Liver (tissue), 9 donors: ENCODE measurements around the gene F7. TPM values are rescaled to one million over a fixed set of nuclear protein-coding genes. Genes with fewer than 3 reads are reported as not detected.

Experiments
- DNase-seq: peaks from one replicate; pipeline ENCODE4 v3.0.0-alpha.2; 2017; ENCODE audit warnings: low spot score
- H3K27ac ChIP-seq, 2 donors: one replicate each; pipeline ENCODE4 v1.7.0; 2013; ENCODE audit warnings: inconsistent platforms in 2 of 2, low read length in 2 of 2, control low read depth in 1 of 2, low read depth in 1 of 2, mild to moderate bottlenecking in 1 of 2
- H3K27me3 ChIP-seq, 4 donors: one replicate each; pipeline versions ENCODE4 v1.6.1 to v1.7.0; 2013; ENCODE audit warnings: low read length in 3 of 4, inconsistent platforms in 1 of 4, mild to moderate bottlenecking in 1 of 4, moderate library complexity in 1 of 4; ENCODE audit not compliant: control insufficient read depth in 4 of 4, insufficient read depth in 4 of 4
- H3K36me3 ChIP-seq, 4 donors: one replicate each; pipeline versions ENCODE4 v1.6.1 to v1.7.0; 2013; ENCODE audit warnings: low read length in 3 of 4, mild to moderate bottlenecking in 3 of 4, low read depth in 1 of 4, moderate library complexity in 1 of 4; ENCODE audit not compliant: control insufficient read depth in 4 of 4, insufficient read depth in 3 of 4
- H3K4me1 ChIP-seq, 4 donors: one replicate each; pipeline versions ENCODE4 v1.6.1 to v1.7.0; 2013; ENCODE audit warnings: low read length in 3 of 4, mild to moderate bottlenecking in 3 of 4, moderate library complexity in 1 of 4; ENCODE audit not compliant: control insufficient read depth in 4 of 4, insufficient read depth in 4 of 4
- H3K4me3 ChIP-seq, 3 donors: one replicate each; pipeline versions ENCODE4 v1.6.1 to v1.7.0; 2013; ENCODE audit warnings: low read length in 3 of 3, control low read depth in 1 of 3, low read depth in 1 of 3, mild to moderate bottlenecking in 1 of 3
- H3K9ac ChIP-seq, 2 donors: one replicate each; pipeline ENCODE4 v1.7.0; 2013; ENCODE audit warnings: low read length in 2 of 2, mild to moderate bottlenecking in 2 of 2, moderate library complexity in 2 of 2, control low read depth in 1 of 2, low read depth in 1 of 2
- H3K9me3 ChIP-seq, 4 donors: one replicate each; pipeline versions ENCODE4 v1.6.1 to v1.7.0; 2013; ENCODE audit warnings: low read length in 3 of 4; ENCODE audit not compliant: control insufficient read depth in 4 of 4
- ATF3 ChIP-seq: IDR thresholded peaks from 2 replicates; pipeline ENCODE4 v1.6.1; 2016; ENCODE audit warnings: antibody characterized with exemption
- EGR1 ChIP-seq, 2 donors: IDR thresholded peaks; 2 replicates each; pipeline ENCODE4 v1.6.1; 2016 to 2018; ENCODE audit warnings: antibody characterized with exemption in 2 of 2, low read depth in 2 of 2
- FOXA1 ChIP-seq: IDR thresholded peaks from 2 replicates; pipeline ENCODE4 v1.6.1; 2016; ENCODE audit warnings: antibody characterized with exemption
- HNF4G ChIP-seq: IDR thresholded peaks from 2 replicates; pipeline ENCODE4 v1.6.1; 2016; ENCODE audit warnings: antibody characterized with exemption
- RXRA ChIP-seq, 2 donors: IDR thresholded peaks; 2 replicates each; pipeline ENCODE4 v1.6.1; 2017 to 2018; ENCODE audit warnings: antibody characterized with exemption in 2 of 2, mild to moderate bottlenecking in 1 of 2
- TAF1 ChIP-seq: conservative IDR thresholded peaks from 2 replicates; pipeline ENCODE4 v1.6.1; 2016; ENCODE audit warnings: antibody characterized with exemption, mild to moderate bottlenecking
- YY1 ChIP-seq: IDR thresholded peaks from 2 replicates; pipeline ENCODE4 v1.6.1; 2016; ENCODE audit warnings: antibody characterized with exemption, mild to moderate bottlenecking
- WGBS: extraction: QIAGEN DNeasy Blood & Tissue Kit; methylation state at CpG from one replicate; pipeline ENCODE4 v1.1.7; 2013; 5-methylcytosine and 5-hydroxymethylcytosine counted together
- polyA plus RNA-seq, 2 donors: library from polyadenylated mRNA; stranded (reverse) in 1 of 2; unstranded in 1 of 2; fragments of 200-250 nt in 1 of 2; fragments of >200 nt in 1 of 2; fragmentation: Nextera tagmentation in 1 of 2; extraction: Ambion mirVana in 1 of 2; gene quantifications; one replicate each; pipeline versions ENCODE4 v1.2.1 to v1.2.3, GENCODE V29; 2013 to 2015
- total RNA-seq, 2 donors: library from RNA; depleted of rRNA; stranded (reverse); fragments of >200 nt; gene quantifications; one replicate each; pipeline ENCODE4 v1.2.3, GENCODE V29; 2014
- TF ChIP-seq, protein P1 (sequence below): IDR thresholded peaks from 2 replicates; pipeline ENCODE4 v1.6.1; 2016; ENCODE audit warnings: antibody characterized with exemption, mild to moderate bottlenecking
- donor health status: healthy.
- donor health status: healthy.
- donor health status: healthy.
- donor health status: healthy.
- donor health status: healthy.

Gene F7
- total and polyA plus RNA-seq, 4 donors = 46.6 to 92.6 (median 66.2) TPM

DNA sequence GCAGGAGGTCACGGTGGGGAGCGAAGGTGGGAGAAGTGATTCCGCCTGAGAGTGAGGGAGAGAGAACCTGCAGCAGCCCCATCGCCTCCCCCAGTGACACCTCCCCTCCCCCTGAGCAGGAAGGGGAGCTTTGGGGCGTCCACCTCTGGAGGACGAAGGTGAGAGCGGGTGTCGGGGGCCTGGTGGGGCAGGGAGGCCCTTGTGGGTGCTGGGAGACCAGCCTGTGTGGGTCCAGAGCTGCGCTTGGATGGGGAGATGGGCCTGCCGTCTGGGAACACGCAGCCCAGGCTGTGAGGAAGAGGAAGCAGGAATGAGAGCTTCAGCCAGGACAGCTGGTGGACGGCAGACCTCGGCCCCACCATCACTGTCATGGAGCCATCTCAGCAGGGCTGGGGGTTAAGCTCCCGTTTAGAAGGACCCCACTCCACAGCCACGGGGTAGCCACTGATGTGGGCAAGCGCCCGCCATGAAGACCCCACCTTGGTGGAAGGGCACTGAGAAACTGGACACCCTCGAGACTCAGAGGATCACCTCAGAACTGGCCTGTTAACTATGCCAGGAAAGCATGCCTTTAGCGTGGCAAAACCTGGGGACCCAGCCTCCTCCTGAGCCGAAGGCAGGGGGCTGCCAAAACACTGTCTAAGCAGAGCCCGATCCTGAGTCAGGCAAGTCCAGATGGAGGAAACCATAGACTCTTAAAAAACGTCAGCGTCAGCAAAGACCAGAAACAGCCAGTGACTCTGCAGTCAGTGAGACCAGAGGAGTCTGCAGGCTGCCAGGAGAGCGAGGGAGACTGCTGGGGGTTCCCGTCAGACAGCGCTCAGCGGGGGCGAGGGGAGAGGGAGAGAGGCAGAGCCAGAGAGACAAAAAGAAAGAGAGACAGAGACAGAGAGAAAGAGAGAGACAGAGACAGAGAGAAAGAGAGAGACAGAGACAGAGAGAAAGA lies 46.4 kb downstream of the F7 start:
- no peak for DNase-seq
- Histone ChIP-seq H3K9ac (peak overlapping the region; percentile 52 to 98), H3K4me3 (peak overlapping the region; percentile 49 to 62 (median 56)), H3K9me3 (no peaks in the 10 kb centered on the region), H3K27me3 (no peaks in the 10 kb centered on the region), H3K4me1 (peaks cover 9 to 45% (median 27%) of the 10 kb centered on the region in 4 donors), H3K27ac (peak overlapping the region; percentile 81 to 93), H3K36me3 (peaks cover 0 to under 1% (median 0%) of the 10 kb centered on the region in 4 donors)
- 45% methylated on average over 28 of the region's 28 CpGs for WGBS
- no peak for TF ChIP-seq EGR1 (IDR thresholded peaks at IDR 0.05; ENCODE audit: low read depth in 2 of 2)
- peak; percentile 2 for TF ChIP-seq TAF1

DNA sequence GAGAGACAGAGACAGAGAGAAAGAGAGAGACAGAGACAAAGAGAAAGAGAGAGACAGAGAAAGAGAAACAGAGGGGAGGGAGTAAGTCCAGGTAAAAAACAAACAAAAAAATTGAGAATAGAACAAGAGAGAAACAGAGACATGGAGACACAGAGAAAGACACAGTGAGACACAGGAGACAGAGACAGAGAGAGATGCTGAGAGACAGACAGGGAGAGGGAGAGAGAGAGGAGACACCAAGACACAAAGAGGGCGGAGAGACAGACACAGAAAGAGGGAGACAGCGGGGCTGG lies 47.0 kb downstream of the F7 start:
- Histone ChIP-seq H3K9ac (peak overlapping the region; percentile 52 to 98), H3K27ac (peak overlapping the region; percentile 81 to 93), H3K4me3 (peak overlapping the region; percentile 49 to 62 (median 56)), H3K27me3 (no peaks in the 10 kb centered on the region), H3K4me1 (peaks cover 10 to 52% (median 32%) of the 10 kb centered on the region in 4 donors), H3K36me3 (no peaks in the 10 kb centered on the region), H3K9me3 (no peaks in the 10 kb centered on the region)
- no peak for DNase-seq
- peak; percentile 85 for TF ChIP-seq TAF1
- no peak for TF ChIP-seq ATF3
- TF ChIP-seq, protein P1, sequence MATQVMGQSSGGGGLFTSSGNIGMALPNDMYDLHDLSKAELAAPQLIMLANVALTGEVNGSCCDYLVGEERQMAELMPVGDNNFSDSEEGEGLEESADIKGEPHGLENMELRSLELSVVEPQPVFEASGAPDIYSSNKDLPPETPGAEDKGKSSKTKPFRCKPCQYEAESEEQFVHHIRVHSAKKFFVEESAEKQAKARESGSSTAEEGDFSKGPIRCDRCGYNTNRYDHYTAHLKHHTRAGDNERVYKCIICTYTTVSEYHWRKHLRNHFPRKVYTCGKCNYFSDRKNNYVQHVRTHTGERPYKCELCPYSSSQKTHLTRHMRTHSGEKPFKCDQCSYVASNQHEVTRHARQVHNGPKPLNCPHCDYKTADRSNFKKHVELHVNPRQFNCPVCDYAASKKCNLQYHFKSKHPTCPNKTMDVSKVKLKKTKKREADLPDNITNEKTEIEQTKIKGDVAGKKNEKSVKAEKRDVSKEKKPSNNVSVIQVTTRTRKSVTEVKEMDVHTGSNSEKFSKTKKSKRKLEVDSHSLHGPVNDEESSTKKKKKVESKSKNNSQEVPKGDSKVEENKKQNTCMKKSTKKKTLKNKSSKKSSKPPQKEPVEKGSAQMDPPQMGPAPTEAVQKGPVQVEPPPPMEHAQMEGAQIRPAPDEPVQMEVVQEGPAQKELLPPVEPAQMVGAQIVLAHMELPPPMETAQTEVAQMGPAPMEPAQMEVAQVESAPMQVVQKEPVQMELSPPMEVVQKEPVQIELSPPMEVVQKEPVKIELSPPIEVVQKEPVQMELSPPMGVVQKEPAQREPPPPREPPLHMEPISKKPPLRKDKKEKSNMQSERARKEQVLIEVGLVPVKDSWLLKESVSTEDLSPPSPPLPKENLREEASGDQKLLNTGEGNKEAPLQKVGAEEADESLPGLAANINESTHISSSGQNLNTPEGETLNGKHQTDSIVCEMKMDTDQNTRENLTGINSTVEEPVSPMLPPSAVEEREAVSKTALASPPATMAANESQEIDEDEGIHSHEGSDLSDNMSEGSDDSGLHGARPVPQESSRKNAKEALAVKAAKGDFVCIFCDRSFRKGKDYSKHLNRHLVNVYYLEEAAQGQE = peak; percentile 33
- no peak for TF ChIP-seq HNF4G
- TF ChIP-seq YY1 = peak; percentile 92
- 14% methylated on average over 2 of the region's 2 CpGs for WGBS

- 9% methylated on average over 60 of the region's 60 CpGs for WGBS
These were observed 47.6 kb downstream of the F7 start for GRCh38 chr13:113152984-113153809.

More at GRCh38 chr13:113152984-113153809, 47.6 kb downstream of the F7 start:
- H3K27me3 ChIP-seq = no peaks in the 10 kb centered on the region
- peak overlapping the region; percentile 81 to 93 for H3K27ac ChIP-seq
- peaks cover 10 to 57% (median 34%) of the 10 kb centered on the region in 4 donors for H3K4me1 ChIP-seq
- no peaks in the 10 kb centered on the region for H3K36me3 ChIP-seq
- peak; percentile 59 for DNase-seq
- no peaks in the 10 kb centered on the region for H3K9me3 ChIP-seq
- TF ChIP-seq RXRA (IDR thresholded peaks at IDR 0.05) (peak in 1 of 2 donors; percentile 22), FOXA1 (no peak)
- H3K4me3 ChIP-seq = peak overlapping the region; percentile 49 to 62 (median 56)
- H3K9ac ChIP-seq = peak overlapping the region; percentile 52 to 98
